GM23248 (cell line): ENCODE data around the gene DHODH. TPM values are rescaled to one million over a fixed set of nuclear protein-coding genes. Genes with fewer than 3 reads are reported as not detected.

ENCODE experiments used
- DNase-seq: peaks from one replicate; pipeline ENCODE4 v3.0.0-alpha.2; 2015
- H2AFZ ChIP-seq: fragments of 200-600 bp; sonication (generic); 2 replicates; pipeline ENCODE4 v1.6.1; 2016; ENCODE audit warnings: antibody characterized with exemption
- H3F3A ChIP-seq: fragments of 200-600 bp; sonication (generic); 2 replicates; pipeline ENCODE4 v1.6.1; 2016; ENCODE audit warnings: mild to moderate bottlenecking, antibody characterized with exemption, mixed run types; ENCODE audit not compliant: insufficient read depth
- H3K27ac ChIP-seq: fragments of 200-600 bp; sonication (generic); 2 replicates; pipeline ENCODE4 v1.5.1; 2016; ENCODE audit warnings: mild to moderate bottlenecking
- H3K27me3 ChIP-seq: fragments of 200-600 bp; sonication (generic); replicated peaks from 2 replicates; pipeline ENCODE4 v1.6.1; 2016; ENCODE audit warnings: mild to moderate bottlenecking; ENCODE audit not compliant: insufficient read depth
- H3K36me3 ChIP-seq: fragments of 200-600 bp; sonication (generic); 2 replicates; pipeline ENCODE4 v1.6.1; 2016; ENCODE audit warnings: low read depth, mild to moderate bottlenecking
- H3K4me1 ChIP-seq: fragments of 200-600 bp; sonication (generic); 2 replicates; pipeline ENCODE4 v1.6.1; 2016; ENCODE audit warnings: mild to moderate bottlenecking; ENCODE audit not compliant: insufficient read depth
- H3K4me2 ChIP-seq: fragments of 200-600 bp; sonication (generic); one replicate; pipeline ENCODE4 v1.6.1; 2016; ENCODE audit warnings: mild to moderate bottlenecking; ENCODE audit not compliant: unreplicated experiment
- H3K4me3 ChIP-seq: fragments of 200-600 bp; sonication (generic); 2 replicates; pipeline ENCODE4 v1.5.1; 2016; ENCODE audit warnings: mild to moderate bottlenecking
- H3K79me2 ChIP-seq: fragments of 200-600 bp; sonication (generic); 2 replicates; pipeline ENCODE4 v1.6.1; 2016; ENCODE audit warnings: mild to moderate bottlenecking; ENCODE audit not compliant: insufficient read depth
- H3K9ac ChIP-seq: fragments of 200-600 bp; sonication (generic); 2 replicates; pipeline ENCODE4 v1.6.1; 2016; ENCODE audit warnings: mild to moderate bottlenecking
- H3K9me2 ChIP-seq: fragments of 200-600 bp; sonication (generic); 2 replicates; pipeline ENCODE4 v1.6.1; 2016; ENCODE audit warnings: mixed run types, mild to moderate bottlenecking, moderate library complexity; ENCODE audit not compliant: insufficient read depth
- H3K9me3 ChIP-seq: fragments of 200-600 bp; sonication (generic); one replicate; pipeline ENCODE4 v1.6.1; 2017; ENCODE audit warnings: low read depth
- H4K20me1 ChIP-seq: fragments of 200-600 bp; sonication (generic); 2 replicates; pipeline ENCODE4 v1.6.0; 2016; ENCODE audit not compliant: insufficient read depth
- EZH2 ChIP-seq: fragments of 200-600 bp; sonication (generic); IDR thresholded peaks from 2 replicates; pipeline ENCODE4 v1.6.1; 2018; ENCODE audit warnings: antibody characterized with exemption, mild to moderate bottlenecking; ENCODE audit not compliant: insufficient read depth, poor library complexity, severe bottlenecking
- EZH2phosphoT487 ChIP-seq: fragments of 200-600 bp; sonication (generic); IDR thresholded peaks from 2 replicates; pipeline ENCODE4 v1.6.1; 2018; ENCODE audit warnings: antibody characterized with exemption, moderate library complexity, mild to moderate bottlenecking, low read depth; ENCODE audit not compliant: insufficient read depth
- WGBS, 2 experiments: methylation state at CpG; one replicate each; pipeline ENCODE4 v1.1.6; 2015 to 2017; ENCODE audit warnings: low lambda C conversion rate in 2 of 2, low coverage in 1 of 2; ENCODE audit errors: missing lambda C conversion rate in 2 of 2; 5-methylcytosine and 5-hydroxymethylcytosine counted together
- in situ Hi-C: fragments of 300-500 bp; cut with MboI; formaldehyde crosslinking; loops from 2 replicates; pipeline ENCODE4 v1.15.0; 2020
- polyA plus RNA-seq: library from polyadenylated mRNA; unstranded; fragments of >200 nt; fragmentation: Nextera tagmentation; extraction: Ambion mirVana; gene quantifications from 2 replicates; pipeline ENCODE4 v1.2.1, GENCODE V29; 2016
- total RNA-seq: library from RNA; depleted of rRNA; stranded (reverse); fragments of >200 nt; shearing (Covaris generic); gene quantifications from 2 replicates; pipeline ENCODE4 v1.2.3, GENCODE V29; 2014

Gene DHODH
- total and polyA plus RNA-seq, 2 experiments from 2014 or later, result 2.2 to 3.8 TPM

DNA sequence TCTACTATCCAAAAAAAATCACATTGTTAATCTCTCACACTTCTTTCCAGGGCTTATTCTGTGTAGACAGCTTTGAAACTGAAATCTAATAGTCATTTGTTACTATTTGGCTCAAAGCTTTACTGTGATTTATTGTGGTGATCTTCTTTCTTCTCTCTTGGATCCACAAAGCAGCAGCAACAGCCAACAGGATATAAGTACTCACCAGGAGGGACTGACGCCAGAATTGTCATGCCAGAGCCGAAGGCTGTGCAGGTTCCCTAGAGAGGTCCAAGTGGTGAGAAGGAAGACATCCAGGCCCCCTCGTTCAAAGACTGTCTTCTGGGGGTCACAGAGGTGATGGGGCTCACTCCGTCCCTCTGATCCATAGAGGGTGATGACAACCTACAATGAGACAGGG, 41.6 kb upstream of the DHODH start:
- no peaks in the 10 kb centered on the region for H3K79me2 ChIP-seq
- 30 to 33% methylated on average over 4 of the region's 4 CpGs for WGBS, 2 experiments
- peak; percentile 14 for DNase-seq
- H3K27ac ChIP-seq, result no peak overlapping the region
- H3K36me3 ChIP-seq, result no peaks in the 10 kb centered on the region
- no peak for TF ChIP-seq EZH2
- no peak for TF ChIP-seq EZH2phosphoT487
- H3K27me3 ChIP-seq, result no peaks in the 10 kb centered on the region
- no peak overlapping the region for H3K4me3 ChIP-seq
- H3K9ac ChIP-seq, result no peak overlapping the region
- H3K4me1 ChIP-seq, result 0 out of 2 replicates have a peak, but pooled peaks cover under 1% of the 10 kb centered on the region
- H2AFZ ChIP-seq, result no peak overlapping the region
- no peaks in the 10 kb centered on the region for H3K9me3 ChIP-seq
- in situ Hi-C loops, result no loop called here
- no peaks in the 10 kb centered on the region for H4K20me1 ChIP-seq
- no peaks in the 10 kb centered on the region for H3F3A ChIP-seq
- H3K4me2 ChIP-seq, result no peak overlapping the region
- H3K9me2 ChIP-seq, result no peaks in the 10 kb centered on the region

DNA sequence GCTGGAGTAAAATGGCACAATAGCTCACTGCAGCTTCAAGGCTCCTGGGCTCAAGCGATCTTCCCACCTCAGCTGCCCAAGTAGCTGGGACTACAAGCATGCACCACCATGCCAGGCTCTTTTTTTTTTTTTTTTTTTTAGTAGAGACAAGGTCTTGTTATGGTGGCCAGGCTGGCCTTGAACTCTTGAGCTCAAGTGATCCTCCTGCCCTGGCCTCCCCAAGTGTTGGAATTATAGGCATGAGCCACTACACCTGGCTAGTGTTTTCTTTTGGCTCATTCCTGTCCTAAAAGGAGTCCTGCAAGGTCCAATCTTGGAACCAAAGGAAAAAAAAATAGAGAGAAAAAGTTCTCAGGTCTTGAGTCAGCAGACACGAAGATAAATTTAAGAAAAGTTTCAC, 39.2 kb upstream of the DHODH start:
- TF ChIP-seq EZH2phosphoT487 (no peak), EZH2 (no peak)
- Histone ChIP-seq H3K27me3 (no peaks in the 10 kb centered on the region), H3K9me2 (no peaks in the 10 kb centered on the region), H3K79me2 (no peaks in the 10 kb centered on the region), H3K9me3 (no peaks in the 10 kb centered on the region), H3F3A (no peaks in the 10 kb centered on the region), H3K4me3 (no peak overlapping the region), H3K9ac (no peak overlapping the region), H4K20me1 (no peaks in the 10 kb centered on the region), H3K4me2 (no peak overlapping the region), H3K27ac (no peak overlapping the region), H2AFZ (no peak overlapping the region), H3K36me3 (no peaks in the 10 kb centered on the region), H3K4me1 (no peaks in the 10 kb centered on the region)
- no peak for DNase-seq
- 70 to 79% methylated on average over 2 of the region's 2 CpGs for WGBS, 2 experiments
- in situ Hi-C loops, result no loop called here

DNA sequence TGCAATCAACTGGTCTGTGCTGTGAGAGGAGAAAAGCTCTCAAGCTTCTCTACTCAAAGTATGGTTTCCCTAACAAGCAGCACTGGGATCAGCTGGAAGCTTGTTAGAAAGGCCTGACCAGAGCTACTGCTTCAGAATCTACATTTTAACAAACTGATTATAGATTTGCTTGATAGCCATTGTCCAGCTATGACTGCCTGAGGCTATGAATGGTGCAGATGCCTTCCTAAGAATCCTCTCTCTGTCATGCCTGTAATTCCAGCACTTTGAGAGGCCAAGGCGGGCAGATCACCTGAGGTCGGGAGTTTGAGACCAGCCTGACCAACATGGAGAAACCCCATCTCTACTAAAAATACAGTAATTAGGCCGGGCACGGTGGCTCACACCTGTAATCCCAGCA, 37.0 kb upstream of the DHODH start:
- 71 to 73% methylated on average over 4 of the region's 4 CpGs for WGBS, 2 experiments
- Histone ChIP-seq H3K9ac (no peak overlapping the region), H3K9me2 (no peaks in the 10 kb centered on the region), H3K27me3 (no peaks in the 10 kb centered on the region), H3K36me3 (no peaks in the 10 kb centered on the region), H3K4me2 (no peak overlapping the region), H2AFZ (no peak overlapping the region), H3K27ac (no peak overlapping the region), H3K4me1 (no peaks in the 10 kb centered on the region), H4K20me1 (no peaks in the 10 kb centered on the region), H3F3A (no peaks in the 10 kb centered on the region), H3K9me3 (no peaks in the 10 kb centered on the region), H3K79me2 (no peaks in the 10 kb centered on the region), H3K4me3 (no peak overlapping the region)
- in situ Hi-C loops, result no loop called here
- DNase-seq, result no peak
- TF ChIP-seq EZH2 (no peak), EZH2phosphoT487 (no peak)

DNA sequence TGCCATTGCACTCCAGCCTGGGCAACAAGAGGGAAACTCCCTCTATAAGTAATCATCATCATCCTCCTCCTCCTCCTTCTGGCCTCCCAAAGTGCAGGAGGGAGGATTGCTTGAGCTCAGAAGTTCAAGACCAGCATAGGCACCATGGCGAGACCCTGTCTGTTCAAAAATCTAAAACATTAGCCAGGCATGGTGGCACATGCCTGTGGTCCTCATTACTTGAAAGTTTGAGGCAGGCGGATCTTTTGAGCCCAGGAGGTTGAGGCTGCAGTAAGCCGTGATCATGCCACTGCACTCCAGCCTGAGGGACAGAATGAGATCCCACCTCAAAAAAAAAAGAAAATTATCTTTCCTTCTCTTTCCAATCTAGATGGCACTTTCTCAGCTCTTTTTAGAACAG, 36.2 kb upstream of the DHODH start:
- no peaks in the 10 kb centered on the region for H3K36me3 ChIP-seq
- in situ Hi-C loops, result no loop called here
- no peaks in the 10 kb centered on the region for H3F3A ChIP-seq
- WGBS, 2 experiments, result 67 to 77% methylated on average over 3 of the region's 3 CpGs
- H3K27ac ChIP-seq, result no peak overlapping the region
- TF ChIP-seq EZH2, result no peak
- no peak for TF ChIP-seq EZH2phosphoT487
- no peaks in the 10 kb centered on the region for H3K27me3 ChIP-seq
- no peaks in the 10 kb centered on the region for H3K4me1 ChIP-seq
- no peak overlapping the region for H2AFZ ChIP-seq
- no peak overlapping the region for H3K4me3 ChIP-seq
- no peaks in the 10 kb centered on the region for H4K20me1 ChIP-seq
- no peaks in the 10 kb centered on the region for H3K79me2 ChIP-seq
- H3K4me2 ChIP-seq, result no peak overlapping the region
- no peak overlapping the region for H3K9ac ChIP-seq
- no peaks in the 10 kb centered on the region for H3K9me3 ChIP-seq
- DNase-seq, result no peak
- H3K9me2 ChIP-seq, result no peaks in the 10 kb centered on the region

DNA sequence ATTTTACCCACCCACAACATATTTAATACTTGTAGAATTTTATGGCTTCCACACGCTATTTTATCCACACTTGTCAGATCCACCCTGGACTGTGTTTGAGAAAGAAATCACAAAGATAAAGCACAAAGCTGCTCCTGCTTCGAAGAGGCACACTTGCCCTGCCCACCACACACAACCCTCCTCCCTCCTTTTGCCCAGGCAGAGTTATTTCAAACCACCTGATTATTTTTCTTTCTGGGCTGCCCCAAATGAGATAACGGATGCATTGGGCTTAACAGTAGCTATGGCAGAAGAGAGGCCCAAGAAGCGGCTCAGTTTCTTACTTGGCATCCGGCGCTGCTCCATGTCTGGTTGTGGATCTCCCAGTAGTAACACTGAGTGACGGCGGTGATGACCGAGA, 35.5 kb upstream of the DHODH start:
- H3K79me2 ChIP-seq, result no peaks in the 10 kb centered on the region
- in situ Hi-C loops, result no loop called here
- H3K27ac ChIP-seq, result no peak overlapping the region
- H3K27me3 ChIP-seq, result no peaks in the 10 kb centered on the region
- no peak overlapping the region for H3K9ac ChIP-seq
- no peaks in the 10 kb centered on the region for H3K9me3 ChIP-seq
- H3K4me1 ChIP-seq, result no peaks in the 10 kb centered on the region
- H3K36me3 ChIP-seq, result no peaks in the 10 kb centered on the region
- H4K20me1 ChIP-seq, result no peaks in the 10 kb centered on the region
- no peak for DNase-seq
- H2AFZ ChIP-seq, result no peak overlapping the region
- 80 to 83% methylated on average over 9 of the region's 9 CpGs for WGBS, 2 experiments
- no peak for TF ChIP-seq EZH2phosphoT487
- TF ChIP-seq EZH2, result no peak
- no peak overlapping the region for H3K4me3 ChIP-seq
- no peaks in the 10 kb centered on the region for H3K9me2 ChIP-seq
- H3K4me2 ChIP-seq, result no peak overlapping the region
- no peaks in the 10 kb centered on the region for H3F3A ChIP-seq
